ENCODE results near the gene OSBPL1A.

GRCh38 chr18:24246143-24246542 lies 151.5 kb downstream of the OSBPL1A start:
- TF ChIP-seq CTCF (IDR thresholded peaks at IDR 0.05 in 4 of 5, conservative IDR thresholded peaks at IDR 0.05 in 1 of 5) (no peak), POLR2A (IDR thresholded peaks at IDR 0.05) (no peak)
